IMR-90 (cell line): ENCODE data around the gene MYCBP. TPM values are rescaled to one million over a fixed set of nuclear protein-coding genes. Genes with fewer than 3 reads are reported as not detected.
A peak's percentile ranks its signal among the peaks of the same experiment; 100 is the strongest.

Experiments used
- ATAC-seq: fragments of 200-7000 bp; cut with Tn5 transposase; 2 replicates; pipeline ENCODE4 v1.9.1; 2020; ENCODE audit warnings: low read depth, mild to moderate bottlenecking, moderate library complexity
- BruUV-seq: library from RNA; stranded (reverse); fragments of 400-500 nt; replicated peaks from 2 replicates; lab custom pipeline; 2021; lab: Mats Ljungman, UMichigan
- CTCF ChIA-PET: fragments of 300-600 bp; formaldehyde crosslinking; extraction: SDS; loops from one replicate; lab custom pipeline; 2021; ENCODE audit warnings: antibody characterized with exemption; lab: Yijun Ruan, JAX
- POLR2A ChIA-PET: fragments of 300-600 bp; sonication (Branson Sonifier 250); formaldehyde crosslinking; loops from one replicate; lab custom pipeline; 2022; ENCODE audit warnings: antibody characterized with exemption; ENCODE audit not compliant: unreplicated experiment; lab: Charles Lee
- DNase-seq: peaks from one replicate; pipeline ENCODE4 v3.0.0; 2013
- H2AFZ ChIP-seq: replicated peaks from 2 replicates; pipeline ENCODE3; 2013; ENCODE audit warnings: low read length, mild to moderate bottlenecking; ENCODE audit not compliant: poor library complexity
- H2AK5ac ChIP-seq: 2 replicates; pipeline ENCODE4 v1.6.1; 2013; ENCODE audit warnings: low read depth, low read length, inconsistent platforms
- H2AK9ac ChIP-seq: replicated peaks from 2 replicates; pipeline ENCODE3; 2013; ENCODE audit warnings: mild to moderate bottlenecking, low read depth, low read length, moderate library complexity; ENCODE audit not compliant: poor library complexity
- H2BK120ac ChIP-seq: 2 replicates; pipeline ENCODE4 v1.6.1; 2013; ENCODE audit warnings: low read depth, low read length, inconsistent platforms
- H2BK15ac ChIP-seq: 3 replicates; pipeline ENCODE4 v1.6.1; 2013; ENCODE audit warnings: low read depth, low read length, inconsistent platforms
- H2BK20ac ChIP-seq: 2 replicates; pipeline ENCODE4 v1.6.1; 2013; ENCODE audit warnings: low read depth, mild to moderate bottlenecking, inconsistent platforms, low read length, moderate library complexity
- H2BK5ac ChIP-seq: 2 replicates; pipeline ENCODE4 v1.6.1; 2013; ENCODE audit warnings: mild to moderate bottlenecking, low read depth, low read length, inconsistent platforms; ENCODE audit not compliant: poor library complexity, severe bottlenecking
- H3K14ac ChIP-seq: replicated peaks from 2 replicates; pipeline ENCODE4 v1.6.1; 2013; ENCODE audit warnings: low read depth, low read length, inconsistent platforms
- H3K18ac ChIP-seq: 2 replicates; pipeline ENCODE4 v1.6.1; 2013; ENCODE audit warnings: low read depth, low read length, control low read depth
- H3K23ac ChIP-seq: 2 replicates; pipeline ENCODE4 v1.6.1; 2013; ENCODE audit warnings: low read depth, low read length, inconsistent platforms
- H3K27ac ChIP-seq: 2 replicates; pipeline ENCODE4 v1.5.1; 2013; ENCODE audit warnings: mild to moderate bottlenecking, control low read depth, low read length; ENCODE audit not compliant: insufficient read depth
- H3K27me3 ChIP-seq: 2 replicates; pipeline ENCODE4 v1.6.1; 2013; ENCODE audit warnings: low read length; ENCODE audit not compliant: control insufficient read depth, insufficient read depth
- H3K36me3 ChIP-seq: 2 replicates; pipeline ENCODE4 v1.6.1; 2013; ENCODE audit warnings: low read length, mixed read lengths; ENCODE audit not compliant: control insufficient read depth, insufficient read depth
- H3K4ac ChIP-seq: 2 replicates; pipeline ENCODE4 v1.6.1; 2013; ENCODE audit warnings: low read depth, low read length, inconsistent platforms
- H3K4me1 ChIP-seq: 2 replicates; pipeline ENCODE4 v1.6.1; 2013; ENCODE audit warnings: low read length, mixed read lengths; ENCODE audit not compliant: control insufficient read depth, insufficient read depth
- H3K4me2 ChIP-seq: 2 replicates; pipeline ENCODE4 v1.6.1; 2013; ENCODE audit warnings: low read depth, mild to moderate bottlenecking, control low read depth, low read length, moderate library complexity
- H3K4me3 ChIP-seq: 2 replicates; pipeline ENCODE4 v1.5.1; 2013; ENCODE audit warnings: low read depth, mild to moderate bottlenecking, control low read depth, low read length, moderate library complexity; ENCODE audit not compliant: insufficient read depth
- H3K56ac ChIP-seq: 2 replicates; pipeline ENCODE4 v1.6.1; 2013; ENCODE audit warnings: low read length, inconsistent platforms; ENCODE audit not compliant: insufficient read depth; ENCODE audit errors: extremely low read depth
- H3K79me1 ChIP-seq, 2 experiments: 2 replicates each; pipeline ENCODE4 v1.6.1; 2013; ENCODE audit warnings: low read length in 2 of 2, inconsistent platforms in 1 of 2, low read depth in 1 of 2
- H3K9ac ChIP-seq: 2 replicates; pipeline ENCODE4 v1.6.1; 2013; ENCODE audit warnings: low read depth, low read length, control low read depth
- H3K9me1 ChIP-seq: 2 replicates; pipeline ENCODE4 v1.6.1; 2013; ENCODE audit warnings: low read length, inconsistent platforms; ENCODE audit not compliant: insufficient read depth
- H3K9me3 ChIP-seq: 2 replicates; pipeline ENCODE4 v1.6.1; 2013; ENCODE audit warnings: low read length; ENCODE audit not compliant: control insufficient read depth, insufficient read depth
- H4K20me1 ChIP-seq: 2 replicates; pipeline ENCODE4 v1.6.1; 2013; ENCODE audit warnings: low read length, inconsistent platforms; ENCODE audit not compliant: insufficient read depth
- H4K5ac ChIP-seq: 2 replicates; pipeline ENCODE4 v1.6.1; 2013; ENCODE audit warnings: mild to moderate bottlenecking, low read depth, low read length, control low read depth
- H4K8ac ChIP-seq, 2 experiments: 2 replicates each; pipeline ENCODE4 v1.6.1; 2013; ENCODE audit warnings: low read depth in 2 of 2, low read length in 2 of 2, control low read depth in 1 of 2, inconsistent platforms in 1 of 2
- H4K91ac ChIP-seq: 2 replicates; pipeline ENCODE4 v1.6.1; 2013; ENCODE audit warnings: low read depth, low read length, inconsistent platforms; ENCODE audit not compliant: insufficient read depth
- BHLHE40 ChIP-seq: fragments of 150-350 bp; IDR thresholded peaks from 2 replicates; pipeline ENCODE4 v1.6.1; 2016; ENCODE audit warnings: mild to moderate bottlenecking, low read depth, low read length
- CHD1 ChIP-seq: IDR thresholded peaks from 2 replicates; pipeline ENCODE4 v1.6.1; 2012; ENCODE audit warnings: low read depth, low read length, improper control_type of control experiment
- FOS ChIP-seq: fragments of 150-350 bp; IDR thresholded peaks from 2 replicates; pipeline ENCODE4 v1.6.1; 2016; ENCODE audit warnings: low read depth, low read length
- MAZ ChIP-seq: IDR thresholded peaks from 2 replicates; pipeline ENCODE4 v1.6.1; 2012; ENCODE audit warnings: low read depth, mild to moderate bottlenecking, low read length, improper control_type of control experiment, moderate library complexity, borderline replicate concordance
- MXI1 ChIP-seq: IDR thresholded peaks from 2 replicates; pipeline ENCODE4 v1.6.1; 2012; ENCODE audit warnings: low read depth, mild to moderate bottlenecking, low read length, moderate library complexity, borderline replicate concordance
- NFE2L2 ChIP-seq: fragments of 150-350 bp; IDR thresholded peaks from 2 replicates; pipeline ENCODE4 v1.6.1; 2016; ENCODE audit warnings: low read depth, mild to moderate bottlenecking, low read length
- POLR2A ChIP-seq: IDR thresholded peaks from 2 replicates; pipeline ENCODE4 v1.6.1; 2012; ENCODE audit warnings: mild to moderate bottlenecking, low read depth, low read length
- RAD21 ChIP-seq: IDR thresholded peaks from 2 replicates; pipeline ENCODE4 v1.6.1; 2012; ENCODE audit warnings: low read length, improper control_type of control experiment
- RCOR1 ChIP-seq: IDR thresholded peaks from 2 replicates; pipeline ENCODE4 v1.6.1; 2012; ENCODE audit warnings: mild to moderate bottlenecking, low read length, improper control_type of control experiment; ENCODE audit not compliant: insufficient replicate concordance
- RFX5 ChIP-seq: IDR thresholded peaks from 2 replicates; pipeline ENCODE4 v1.8.0; 2012; ENCODE audit warnings: low read depth, mild to moderate bottlenecking, low read length, moderate library complexity
- SMC3 ChIP-seq: fragments of 150-350 bp; IDR thresholded peaks from 2 replicates; pipeline ENCODE4 v1.6.1; 2016; ENCODE audit warnings: low read depth, mild to moderate bottlenecking, antibody characterized with exemption, low read length, moderate library complexity
- WGBS, 2 experiments: methylation state at CpG; one replicate each; pipeline versions ENCODE4 v1.1.5 to v1.1.7; 2013; ENCODE audit warnings: missing lambda C conversion rate in 2 of 2; ENCODE audit not compliant: insufficient read length in 1 of 2; ENCODE audit errors: extremely low coverage in 2 of 2; 5-methylcytosine and 5-hydroxymethylcytosine counted together
- dilution Hi-C: fragments of 300-500 bp; cut with HindIII; formaldehyde crosslinking; loops from one replicate; pipeline ENCODE4 v1.14.3; 2018; ENCODE audit warnings: low sequenced_read_pairs; ENCODE audit not compliant: unreplicated experiment
- in situ Hi-C: fragments of 300-500 bp; cut with MboI; formaldehyde crosslinking; loops from 3 replicates; pipeline ENCODE4 v1.14.3; 2019; ENCODE audit warnings: low sequenced_read_pairs, inconsistent platforms, mixed read lengths
- intact Hi-C: fragments of 100-400 bp; cut with micrococcal nuclease; formaldehyde crosslinking; loops from 2 replicates; pipeline ENCODE4 v1.10.0; 2022
- polyA plus RNA-seq, 3 experiments: library from polyadenylated mRNA; depleted of rRNA; stranded (reverse); fragments of >200 nt; gene quantifications; 2 replicates each; pipeline ENCODE4 v1.2.3, GENCODE V29; 2012; ENCODE audit warnings: low replicate concordance in 1 of 3
- total RNA-seq: library from RNA; depleted of rRNA; stranded (reverse); fragments of >200 nt; gene quantifications from 2 replicates; pipeline ENCODE4 v1.2.3, GENCODE V29; 2012
- TF ChIP-seq, protein P1 (sequence below): fragments of 150-350 bp; IDR thresholded peaks from 2 replicates; pipeline ENCODE4 v1.6.1; 2017; ENCODE audit warnings: mild to moderate bottlenecking, antibody characterized with exemption, low read length, low read depth
- TF ChIP-seq, protein P2 (sequence below): fragments of 150-350 bp; IDR thresholded peaks from 2 replicates; pipeline ENCODE4 v1.6.1; 2016; ENCODE audit warnings: low read depth, mild to moderate bottlenecking, low read length, moderate library complexity, borderline replicate concordance
- TF ChIP-seq, protein P3 (sequence below): conservative IDR thresholded peaks from 2 replicates; pipeline ENCODE4 v1.5.1; 2012; ENCODE audit warnings: mild to moderate bottlenecking, low read depth, low read length, improper control_type of control experiment

The MYCBP gene
- total and polyA plus RNA-seq, 2 of the 4 experiments (the other 2 are of a cell fraction), result 9.9 to 11.9 TPM

DNA sequence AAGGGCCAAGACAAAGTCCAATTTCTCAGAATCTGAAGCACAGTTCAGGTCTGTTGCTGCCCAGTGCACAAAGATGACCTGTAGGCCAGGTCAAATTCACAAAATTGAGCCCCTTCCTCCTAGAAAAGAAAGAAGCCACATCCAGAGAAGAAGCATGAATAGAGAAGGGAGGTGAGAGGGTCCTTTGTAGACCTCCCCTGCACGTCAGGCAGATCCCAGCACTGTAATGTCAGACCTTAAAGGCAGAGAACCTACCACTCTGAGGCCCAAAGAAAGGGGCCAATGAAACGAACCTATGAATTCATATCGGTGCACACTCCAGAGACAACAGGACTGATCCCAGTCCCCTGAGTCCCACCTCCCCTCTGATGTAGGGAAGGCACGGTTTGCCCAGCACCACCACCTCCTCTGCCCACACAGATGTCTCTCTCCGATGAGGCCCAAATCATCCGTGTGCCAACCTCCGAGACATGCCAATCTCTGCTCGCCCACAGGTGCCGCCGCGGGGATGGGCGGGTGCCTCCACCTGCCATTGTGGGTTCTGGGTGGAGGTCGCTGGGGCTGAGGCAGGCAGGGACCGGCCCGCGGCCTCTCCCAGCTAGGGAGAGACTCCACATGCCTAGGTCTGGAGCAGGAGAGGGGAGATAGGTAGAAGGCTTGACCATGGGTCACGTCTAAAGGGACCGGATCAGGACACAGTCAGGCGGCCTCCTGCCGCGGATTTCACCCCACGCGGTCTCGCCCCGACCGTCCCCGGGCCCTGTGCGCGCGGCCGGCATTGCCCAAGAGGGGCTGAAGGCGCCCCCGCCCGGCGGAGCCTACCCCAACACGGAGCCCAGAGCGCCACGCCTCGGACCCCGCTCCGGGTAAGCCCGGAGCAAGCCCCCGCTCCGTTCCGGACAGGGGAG, 55.6 kb downstream of the MYCBP start:
- no peak overlapping the region for H3K23ac ChIP-seq
- no peak overlapping the region for H3K9ac ChIP-seq
- DNase-seq, result no peak
- no peak overlapping the region for H2BK15ac ChIP-seq
- peaks cover 9% of the 10 kb centered on the region; the same call in 1 of the 2 replicates for H3K9me3 ChIP-seq
- H2AFZ ChIP-seq, result peak overlapping the region; percentile 78
- 28% methylated on average over 36 of the region's 45 CpGs; no CpG with 5 or more reads in 1 of the 2 experiments for WGBS, 2 experiments
- no peak overlapping the region for H2BK20ac ChIP-seq
- no peak overlapping the region for H3K14ac ChIP-seq
- no peak overlapping the region for H3K27ac ChIP-seq
- H3K9me1 ChIP-seq, result no peaks in the 10 kb centered on the region
- H2BK120ac ChIP-seq, result no peak overlapping the region
- no peaks in the 10 kb centered on the region for H3K79me1 ChIP-seq
- H2BK5ac ChIP-seq, result no peak overlapping the region
- H4K91ac ChIP-seq, result no peak overlapping the region
- H3K18ac ChIP-seq, result no peak overlapping the region
- intact Hi-C loops (no loop called here), dilution Hi-C loops (no loop called here), in situ Hi-C loops (loop anchor here (25.0 kb wide), 1 partner anchor 1205 kb away; no protein-coding TSS in a partner anchor)
- BruUV-seq, result no TSS peak
- H4K8ac ChIP-seq, result no peak overlapping the region
- CTCF ChIA-PET, result interaction anchor here (1.0 kb wide), 1 partner anchor 11 kb away, joined by 3 read pairs; no protein-coding TSS in a partner anchor
- H3K4me2 ChIP-seq, result no peak overlapping the region; the same call in 1 of the 2 replicates
- H3K4ac ChIP-seq, result no peak overlapping the region
- peaks cover 77% of the 10 kb centered on the region for H3K27me3 ChIP-seq
- POLR2A ChIA-PET, result no interaction called here
- H3K56ac ChIP-seq, result no peak overlapping the region
- no peaks in the 10 kb centered on the region; the same call in 1 of the 2 replicates for H3K4me1 ChIP-seq
- TF ChIP-seq SMC3 (no peak), RAD21 (no peak), FOS (no peak), NFE2L2 (no peak), BHLHE40 (no peak), RFX5 (no peak), MXI1 (no peak), CHD1 (no peak), RCOR1 (no peak), MAZ (no peak), POLR2A (no peak)
- TF ChIP-seq, protein P1, sequence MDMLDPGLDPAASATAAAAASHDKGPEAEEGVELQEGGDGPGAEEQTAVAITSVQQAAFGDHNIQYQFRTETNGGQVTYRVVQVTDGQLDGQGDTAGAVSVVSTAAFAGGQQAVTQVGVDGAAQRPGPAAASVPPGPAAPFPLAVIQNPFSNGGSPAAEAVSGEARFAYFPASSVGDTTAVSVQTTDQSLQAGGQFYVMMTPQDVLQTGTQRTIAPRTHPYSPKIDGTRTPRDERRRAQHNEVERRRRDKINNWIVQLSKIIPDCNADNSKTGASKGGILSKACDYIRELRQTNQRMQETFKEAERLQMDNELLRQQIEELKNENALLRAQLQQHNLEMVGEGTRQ, result no peak
- TF ChIP-seq, protein P2, sequence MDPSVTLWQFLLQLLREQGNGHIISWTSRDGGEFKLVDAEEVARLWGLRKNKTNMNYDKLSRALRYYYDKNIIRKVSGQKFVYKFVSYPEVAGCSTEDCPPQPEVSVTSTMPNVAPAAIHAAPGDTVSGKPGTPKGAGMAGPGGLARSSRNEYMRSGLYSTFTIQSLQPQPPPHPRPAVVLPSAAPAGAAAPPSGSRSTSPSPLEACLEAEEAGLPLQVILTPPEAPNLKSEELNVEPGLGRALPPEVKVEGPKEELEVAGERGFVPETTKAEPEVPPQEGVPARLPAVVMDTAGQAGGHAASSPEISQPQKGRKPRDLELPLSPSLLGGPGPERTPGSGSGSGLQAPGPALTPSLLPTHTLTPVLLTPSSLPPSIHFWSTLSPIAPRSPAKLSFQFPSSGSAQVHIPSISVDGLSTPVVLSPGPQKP, result no peak
- TF ChIP-seq, protein P3, sequence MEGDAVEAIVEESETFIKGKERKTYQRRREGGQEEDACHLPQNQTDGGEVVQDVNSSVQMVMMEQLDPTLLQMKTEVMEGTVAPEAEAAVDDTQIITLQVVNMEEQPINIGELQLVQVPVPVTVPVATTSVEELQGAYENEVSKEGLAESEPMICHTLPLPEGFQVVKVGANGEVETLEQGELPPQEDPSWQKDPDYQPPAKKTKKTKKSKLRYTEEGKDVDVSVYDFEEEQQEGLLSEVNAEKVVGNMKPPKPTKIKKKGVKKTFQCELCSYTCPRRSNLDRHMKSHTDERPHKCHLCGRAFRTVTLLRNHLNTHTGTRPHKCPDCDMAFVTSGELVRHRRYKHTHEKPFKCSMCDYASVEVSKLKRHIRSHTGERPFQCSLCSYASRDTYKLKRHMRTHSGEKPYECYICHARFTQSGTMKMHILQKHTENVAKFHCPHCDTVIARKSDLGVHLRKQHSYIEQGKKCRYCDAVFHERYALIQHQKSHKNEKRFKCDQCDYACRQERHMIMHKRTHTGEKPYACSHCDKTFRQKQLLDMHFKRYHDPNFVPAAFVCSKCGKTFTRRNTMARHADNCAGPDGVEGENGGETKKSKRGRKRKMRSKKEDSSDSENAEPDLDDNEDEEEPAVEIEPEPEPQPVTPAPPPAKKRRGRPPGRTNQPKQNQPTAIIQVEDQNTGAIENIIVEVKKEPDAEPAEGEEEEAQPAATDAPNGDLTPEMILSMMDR, result no peak
- H4K5ac ChIP-seq, result no peak overlapping the region
- no peak overlapping the region for H2AK5ac ChIP-seq
- peak; percentile 13 for ATAC-seq
- no peaks in the 10 kb centered on the region for H3K36me3 ChIP-seq
- H2AK9ac ChIP-seq, result peak overlapping the region; percentile 33
- no peaks in the 10 kb centered on the region for H4K20me1 ChIP-seq
- H3K4me3 ChIP-seq, result no peak overlapping the region
